Ishikawa (cell line): ENCODE data around the gene POGZ.

Experiments used
- CEBPB ChIP-seq: IDR thresholded peaks from 2 replicates; pipeline ENCODE4 v1.6.1; 2012
- CREB1 ChIP-seq: IDR thresholded peaks from 2 replicates; pipeline ENCODE4 v1.6.1; 2012; ENCODE audit warnings: low read depth
- EGR1 ChIP-seq: IDR thresholded peaks from 2 replicates; pipeline ENCODE4 v1.6.1; 2012
- EP300 ChIP-seq: IDR thresholded peaks from 2 replicates; pipeline ENCODE4 v1.6.1; 2012; ENCODE audit warnings: borderline replicate concordance
- FOXM1 ChIP-seq: IDR thresholded peaks from 2 replicates; pipeline ENCODE4 v1.6.1; 2012; ENCODE audit warnings: low read depth, borderline replicate concordance
- NFIC ChIP-seq: IDR thresholded peaks from 2 replicates; pipeline ENCODE4 v1.6.1; 2012
- RAD21 ChIP-seq: IDR thresholded peaks from 2 replicates; pipeline ENCODE4 v1.6.1; 2012; ENCODE audit warnings: low read depth
- TAF1 ChIP-seq: IDR thresholded peaks from 2 replicates; pipeline ENCODE4 v1.6.1; 2012; ENCODE audit warnings: low read depth, mild to moderate bottlenecking
- TCF12 ChIP-seq: IDR thresholded peaks from 2 replicates; pipeline ENCODE4 v1.6.1; 2012; ENCODE audit warnings: low read depth
- TEAD4 ChIP-seq: IDR thresholded peaks from 2 replicates; pipeline ENCODE4 v1.6.1; 2012
- YY1 ChIP-seq: IDR thresholded peaks from 2 replicates; pipeline ENCODE4 v1.6.1; 2012; ENCODE audit warnings: low read depth
- ZBTB7A ChIP-seq: IDR thresholded peaks from 2 replicates; pipeline ENCODE4 v1.6.1; 2012; ENCODE audit warnings: low read depth
- TF ChIP-seq, protein P1 (sequence below): IDR thresholded peaks from 2 replicates; pipeline ENCODE4 v1.6.1; 2012
- TF ChIP-seq, protein P2 (sequence below): IDR thresholded peaks from 2 replicates; pipeline ENCODE4 v1.6.1; 2012; ENCODE audit warnings: low read depth, mild to moderate bottlenecking
- TF ChIP-seq, protein P3 (sequence below): IDR thresholded peaks from 2 replicates; pipeline ENCODE4 v1.6.1; 2012

Gene POGZ

DNA sequence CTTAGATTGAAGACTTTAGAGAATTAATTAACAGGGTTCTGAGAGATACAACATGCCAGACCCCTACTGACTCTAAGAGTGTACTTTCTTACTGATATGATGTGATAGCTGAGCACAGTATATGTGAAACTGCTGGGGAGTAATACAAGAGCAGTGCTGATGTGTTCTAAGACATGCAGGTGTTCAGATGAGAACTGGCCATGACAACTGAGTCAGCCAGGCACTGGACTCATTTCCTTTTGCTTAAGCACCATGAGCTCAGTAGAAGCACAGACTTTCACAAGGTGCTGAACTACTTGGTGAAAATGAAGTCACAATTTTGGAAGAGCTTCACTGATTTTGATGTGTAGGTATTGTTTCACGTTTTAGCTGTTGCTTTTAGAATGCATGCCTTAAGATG lies 15.9 kb upstream of the POGZ start:
- TF ChIP-seq CEBPB = no peak
- no peak for TF ChIP-seq NFIC
- TF ChIP-seq, protein P1, sequence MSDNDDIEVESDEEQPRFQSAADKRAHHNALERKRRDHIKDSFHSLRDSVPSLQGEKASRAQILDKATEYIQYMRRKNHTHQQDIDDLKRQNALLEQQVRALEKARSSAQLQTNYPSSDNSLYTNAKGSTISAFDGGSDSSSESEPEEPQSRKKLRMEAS = no peak
- TF ChIP-seq TCF12 = no peak
- TF ChIP-seq YY1 = no peak

DNA sequence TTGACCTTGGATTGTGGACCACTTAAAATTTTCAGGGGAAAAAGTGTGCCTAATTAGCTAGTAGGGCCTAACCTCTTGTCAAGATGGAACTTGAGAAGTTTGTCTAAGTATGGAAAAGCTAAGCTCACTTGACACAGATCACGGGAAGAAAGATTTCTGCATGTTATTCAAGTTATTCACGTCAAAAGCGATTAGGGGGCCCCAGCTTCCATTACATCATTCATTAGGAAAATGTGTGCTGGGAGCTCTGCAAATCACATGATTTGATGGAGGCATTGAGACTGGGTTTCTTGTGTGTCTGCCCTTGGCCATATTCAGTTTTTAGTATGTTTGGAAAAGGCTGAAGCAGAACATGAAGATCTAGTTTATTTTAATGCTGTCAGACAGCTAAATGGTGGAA lies 15.5 kb upstream of the POGZ start:
- TF ChIP-seq TCF12 (no peak), TAF1 (no peak), EGR1 (no peak), ZBTB7A (no peak), TEAD4 (no peak), FOXM1 (no peak), CEBPB (no peak)
- TF ChIP-seq, protein P2, sequence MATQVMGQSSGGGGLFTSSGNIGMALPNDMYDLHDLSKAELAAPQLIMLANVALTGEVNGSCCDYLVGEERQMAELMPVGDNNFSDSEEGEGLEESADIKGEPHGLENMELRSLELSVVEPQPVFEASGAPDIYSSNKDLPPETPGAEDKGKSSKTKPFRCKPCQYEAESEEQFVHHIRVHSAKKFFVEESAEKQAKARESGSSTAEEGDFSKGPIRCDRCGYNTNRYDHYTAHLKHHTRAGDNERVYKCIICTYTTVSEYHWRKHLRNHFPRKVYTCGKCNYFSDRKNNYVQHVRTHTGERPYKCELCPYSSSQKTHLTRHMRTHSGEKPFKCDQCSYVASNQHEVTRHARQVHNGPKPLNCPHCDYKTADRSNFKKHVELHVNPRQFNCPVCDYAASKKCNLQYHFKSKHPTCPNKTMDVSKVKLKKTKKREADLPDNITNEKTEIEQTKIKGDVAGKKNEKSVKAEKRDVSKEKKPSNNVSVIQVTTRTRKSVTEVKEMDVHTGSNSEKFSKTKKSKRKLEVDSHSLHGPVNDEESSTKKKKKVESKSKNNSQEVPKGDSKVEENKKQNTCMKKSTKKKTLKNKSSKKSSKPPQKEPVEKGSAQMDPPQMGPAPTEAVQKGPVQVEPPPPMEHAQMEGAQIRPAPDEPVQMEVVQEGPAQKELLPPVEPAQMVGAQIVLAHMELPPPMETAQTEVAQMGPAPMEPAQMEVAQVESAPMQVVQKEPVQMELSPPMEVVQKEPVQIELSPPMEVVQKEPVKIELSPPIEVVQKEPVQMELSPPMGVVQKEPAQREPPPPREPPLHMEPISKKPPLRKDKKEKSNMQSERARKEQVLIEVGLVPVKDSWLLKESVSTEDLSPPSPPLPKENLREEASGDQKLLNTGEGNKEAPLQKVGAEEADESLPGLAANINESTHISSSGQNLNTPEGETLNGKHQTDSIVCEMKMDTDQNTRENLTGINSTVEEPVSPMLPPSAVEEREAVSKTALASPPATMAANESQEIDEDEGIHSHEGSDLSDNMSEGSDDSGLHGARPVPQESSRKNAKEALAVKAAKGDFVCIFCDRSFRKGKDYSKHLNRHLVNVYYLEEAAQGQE = no peak
- TF ChIP-seq, protein P1 = no peak

DNA sequence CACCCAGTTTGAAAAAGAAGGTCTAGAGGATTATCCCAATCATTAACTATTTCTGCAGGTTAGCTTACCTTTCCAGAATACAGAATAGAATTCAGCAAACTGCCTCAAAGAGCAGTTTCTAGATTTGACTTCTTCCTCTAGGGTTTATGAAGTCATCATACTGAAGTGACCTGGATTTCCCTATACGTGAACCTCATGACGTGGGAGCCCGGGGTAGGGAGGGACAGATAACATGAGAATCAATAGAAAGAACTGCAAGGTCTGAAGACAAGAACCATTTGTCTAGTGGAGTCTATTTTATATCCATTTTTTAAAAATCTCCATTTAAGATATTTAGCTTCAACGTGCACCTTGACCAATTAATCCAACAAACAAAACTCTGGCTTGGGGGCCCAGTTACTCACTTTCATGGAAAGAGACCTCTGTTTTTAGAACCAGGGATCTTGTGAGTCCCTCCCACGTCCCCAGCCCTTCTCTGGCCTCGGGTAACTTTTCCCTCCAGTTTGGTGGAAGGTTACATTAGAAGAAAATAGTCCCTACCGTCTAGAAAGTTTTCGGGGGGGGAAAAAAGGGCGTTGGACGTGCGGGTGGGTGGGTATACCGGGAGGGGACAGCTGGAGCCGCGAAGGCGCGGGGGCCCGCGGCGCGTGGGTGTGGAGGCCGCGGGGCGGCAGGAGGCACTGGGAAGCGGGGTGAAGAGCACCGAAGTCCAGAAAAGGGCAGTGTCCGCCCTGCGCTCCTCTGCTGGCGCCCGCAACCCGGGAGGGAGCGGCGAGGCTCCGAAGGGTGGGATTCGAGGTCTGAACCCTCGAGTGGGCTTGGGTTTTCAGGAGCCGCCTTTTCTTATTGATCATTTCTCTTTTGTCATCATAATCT lies 13.8 kb upstream of the POGZ start:
- TF ChIP-seq, protein P1 = peak; percentile 32
- TF ChIP-seq RAD21 = no peak

DNA sequence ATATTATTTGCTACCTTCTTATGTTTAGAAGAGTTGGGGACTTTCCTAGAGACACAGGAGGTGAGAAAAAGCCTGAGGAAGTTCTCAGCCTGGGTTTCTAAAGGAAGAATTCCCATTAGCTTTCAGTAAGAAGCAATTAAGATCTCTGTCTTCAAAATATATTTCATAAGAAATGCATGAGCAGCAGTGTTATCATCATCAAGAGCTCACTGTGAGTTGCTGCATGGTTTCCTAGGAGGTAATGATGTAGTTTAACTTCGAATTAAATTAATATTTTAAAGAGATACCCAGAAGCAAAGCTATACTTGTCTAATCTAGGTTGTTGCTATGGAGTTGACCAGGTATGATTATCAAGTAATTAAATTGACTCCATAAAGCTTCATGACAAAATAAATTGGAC lies 5.7 kb upstream of the POGZ start:
- TF ChIP-seq RAD21 (no peak), YY1 (no peak), NFIC (no peak), EP300 (no peak), EGR1 (no peak)
- TF ChIP-seq, protein P1 = no peak
- TF ChIP-seq, protein P2 = no peak

DNA sequence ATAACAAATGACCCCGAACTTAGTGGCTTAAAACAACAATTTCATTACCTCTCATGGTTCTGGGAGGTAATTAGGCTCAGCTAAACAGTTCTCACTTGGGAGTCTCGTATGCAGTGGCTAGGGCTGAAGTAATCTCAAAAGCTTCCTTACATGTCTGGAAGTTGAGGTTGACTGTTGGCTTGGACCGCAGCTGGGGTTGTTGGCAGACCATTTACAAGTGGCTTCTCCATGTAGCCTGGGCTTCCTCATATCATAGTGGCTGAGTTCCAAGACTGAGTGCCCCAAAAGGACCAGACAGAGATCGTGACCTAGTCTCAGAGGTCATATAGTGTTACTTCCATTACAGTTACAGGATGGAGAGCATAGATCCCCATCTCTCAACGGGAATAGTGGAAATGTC lies 2.4 kb upstream of the POGZ start:
- TF ChIP-seq, protein P2 = no peak
- TF ChIP-seq ZBTB7A = no peak

DNA sequence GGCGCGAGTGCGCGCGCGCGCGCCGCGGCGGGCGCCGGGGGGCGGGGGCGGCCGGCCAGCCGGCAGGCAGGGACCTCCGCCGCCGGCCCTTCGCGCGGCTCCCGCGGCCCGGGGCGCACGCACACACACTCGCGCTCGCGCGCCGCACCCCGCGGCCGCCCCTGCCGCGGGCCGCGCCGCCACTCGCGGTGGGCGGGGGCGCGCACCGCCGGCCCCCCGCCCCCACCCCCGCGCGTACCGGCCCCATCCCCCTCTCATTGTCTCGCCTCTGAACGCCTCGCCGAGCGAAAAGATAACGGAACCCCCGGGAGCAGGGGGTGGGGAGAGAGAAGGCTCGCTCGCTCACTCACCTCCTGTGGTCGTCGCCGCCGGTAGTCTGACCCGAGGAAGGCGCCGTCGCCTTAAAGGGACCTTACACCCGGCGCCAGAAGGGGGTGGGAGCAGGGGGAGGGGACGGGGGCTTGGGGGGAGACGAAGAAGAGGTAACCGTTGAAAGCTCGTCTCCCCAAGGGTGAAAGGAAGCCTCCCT lies 428 bp downstream of the POGZ start:
- TF ChIP-seq, protein P1 = 0 out of 2 replicates have a peak, but pooled peaks have one; percentile 10
- TF ChIP-seq TCF12 (peak; percentile 7; the same call in 1 of the 2 replicates), ZBTB7A (no peak), EP300 (no peak), NFIC (no peak), CREB1 (no peak), TAF1 (no peak), TEAD4 (no peak), CEBPB (no peak), RAD21 (no peak), EGR1 (no peak)
- TF ChIP-seq, protein P3, sequence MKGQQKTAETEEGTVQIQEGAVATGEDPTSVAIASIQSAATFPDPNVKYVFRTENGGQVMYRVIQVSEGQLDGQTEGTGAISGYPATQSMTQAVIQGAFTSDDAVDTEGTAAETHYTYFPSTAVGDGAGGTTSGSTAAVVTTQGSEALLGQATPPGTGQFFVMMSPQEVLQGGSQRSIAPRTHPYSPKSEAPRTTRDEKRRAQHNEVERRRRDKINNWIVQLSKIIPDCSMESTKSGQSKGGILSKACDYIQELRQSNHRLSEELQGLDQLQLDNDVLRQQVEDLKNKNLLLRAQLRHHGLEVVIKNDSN = no peak
- TF ChIP-seq, protein P2 = no peak
